WTC11 (cell line): ENCODE measurements around the gene WIZ. TPM values are rescaled to one million over a fixed set of nuclear protein-coding genes. Genes with fewer than 3 reads are reported as not detected.

Source experiments
- ATAC-seq: fragments of 200-7000 bp; cut with Tn5 transposase; 2 replicates; pipeline ENCODE4 v1.10.0; 2021; ENCODE audit warnings: mild to moderate bottlenecking, moderate library complexity
- CTCF ChIA-PET: fragments of 300-600 bp; sonication (Branson Sonifier 250); formaldehyde crosslinking; loops from one replicate; lab custom pipeline; 2021; ENCODE audit warnings: antibody characterized with exemption; lab: Charles Lee
- POLR2A ChIA-PET: fragments of 350-600 bp; sonication (Branson Sonifier 250); formaldehyde crosslinking; loops from one replicate; lab custom pipeline; 2021; ENCODE audit warnings: antibody characterized with exemption; lab: Charles Lee
- DNase-seq: peaks from one replicate; pipeline ENCODE4 v3.0.0; 2021; ENCODE audit warnings: low spot score
- H3K27ac Mint-ChIP-seq: 2 replicates; pipeline ENCODE4 v1.8.0; 2021; ENCODE audit warnings: mixed read lengths
- H3K27me3 Mint-ChIP-seq: 2 replicates; pipeline ENCODE4 v1.8.0; 2021; ENCODE audit warnings: low read depth, mild to moderate bottlenecking, moderate library complexity, mixed read lengths
- H3K36me3 Mint-ChIP-seq: 2 replicates; pipeline ENCODE4 v1.8.0; 2021; ENCODE audit warnings: mixed read lengths
- H3K4me1 Mint-ChIP-seq: 2 replicates; pipeline ENCODE4 v1.8.0; 2022; ENCODE audit warnings: mixed read lengths
- H3K4me3 Mint-ChIP-seq: 2 replicates; pipeline ENCODE4 v1.8.0; 2021; ENCODE audit warnings: mild to moderate bottlenecking, moderate library complexity, mixed read lengths
- H3K9me3 Mint-ChIP-seq: 2 replicates; pipeline ENCODE4 v1.8.0; 2021; ENCODE audit warnings: mixed read lengths
- ATF1 ChIP-seq: sonication (generic); formaldehyde crosslinking; IDR thresholded peaks from 2 replicates; pipeline ENCODE4 v1.8.1; 2023; ENCODE audit warnings: mild to moderate bottlenecking, moderate library complexity, missing genetic modification reagents
- CREM ChIP-seq: sonication (generic); formaldehyde crosslinking; IDR thresholded peaks from 2 replicates; pipeline ENCODE4 v1.8.1; 2022; ENCODE audit warnings: mild to moderate bottlenecking, missing genetic modification reagents, moderate library complexity
- EMX1 ChIP-seq: fragments of 250-450 bp; sonication (Bioruptor Pico); IDR thresholded peaks from 2 replicates; pipeline ENCODE4 v1.8.0; 2021; ENCODE audit warnings: mild to moderate bottlenecking
- JAZF1 ChIP-seq: fragments of 250-450 bp; sonication (Bioruptor Pico); IDR thresholded peaks from 2 replicates; pipeline ENCODE4 v1.9.0; 2021; ENCODE audit warnings: moderate library complexity, mild to moderate bottlenecking, inconsistent platforms
- MYBL2 ChIP-seq: sonication (generic); formaldehyde crosslinking; IDR thresholded peaks from 2 replicates; pipeline ENCODE4 v1.8.1; 2023; ENCODE audit warnings: mild to moderate bottlenecking, moderate library complexity, missing genetic modification reagents
- NFATC4 ChIP-seq: fragments of 250-450 bp; sonication (Bioruptor Pico); IDR thresholded peaks from 2 replicates; pipeline ENCODE4 v1.9.0; 2021; ENCODE audit warnings: mild to moderate bottlenecking
- NFYB ChIP-seq: sonication (generic); formaldehyde crosslinking; conservative IDR thresholded peaks from 2 replicates; pipeline ENCODE4 v1.8.0; 2022; ENCODE audit warnings: low read depth, missing genetic modification reagents
- NR2C2 ChIP-seq: sonication (generic); formaldehyde crosslinking; IDR thresholded peaks from 2 replicates; pipeline ENCODE4 v1.8.0; 2022; ENCODE audit warnings: mild to moderate bottlenecking, missing genetic modification reagents
- OVOL2 ChIP-seq: fragments of 250-450 bp; sonication (Bioruptor Pico); IDR thresholded peaks from 2 replicates; pipeline ENCODE4 v1.9.0; 2021; ENCODE audit warnings: mild to moderate bottlenecking, borderline replicate concordance
- SMAD3 ChIP-seq: sonication (generic); formaldehyde crosslinking; IDR thresholded peaks from 2 replicates; pipeline ENCODE4 v1.8.0; 2022; ENCODE audit warnings: missing genetic modification reagents, mild to moderate bottlenecking, borderline replicate concordance
- TEAD4 ChIP-seq: sonication (generic); formaldehyde crosslinking; IDR thresholded peaks from 2 replicates; pipeline ENCODE4 v1.8.0; 2022; ENCODE audit warnings: mild to moderate bottlenecking, missing genetic modification reagents
- ZNF219 ChIP-seq: sonication (generic); formaldehyde crosslinking; IDR thresholded peaks from 2 replicates; pipeline ENCODE4 v1.8.0; 2023; ENCODE audit warnings: missing genetic modification reagents, mild to moderate bottlenecking, borderline replicate concordance
- ZNF232 ChIP-seq: sonication (generic); formaldehyde crosslinking; IDR thresholded peaks from 2 replicates; pipeline ENCODE4 v1.8.0; 2022; ENCODE audit warnings: mild to moderate bottlenecking, missing genetic modification reagents
- ZNF263 ChIP-seq: sonication (generic); formaldehyde crosslinking; IDR thresholded peaks from 2 replicates; pipeline ENCODE4 v1.8.1; 2022; ENCODE audit warnings: low read depth, mild to moderate bottlenecking, moderate library complexity, missing genetic modification reagents
- ZNF671 ChIP-seq: fragments of 250-450 bp; sonication (Bioruptor Pico); IDR thresholded peaks from 2 replicates; pipeline ENCODE4 v1.8.0; 2021; ENCODE audit warnings: mild to moderate bottlenecking
- total RNA-seq: library from RNA; stranded (reverse); gene quantifications from 3 replicates; pipeline ENCODE4 v1.2.3, GENCODE V29; 2021
- TF ChIP-seq, protein P1 (sequence below): sonication (generic); formaldehyde crosslinking; IDR thresholded peaks from 2 replicates; pipeline ENCODE4 v1.8.1; 2023; ENCODE audit warnings: mild to moderate bottlenecking, missing genetic modification reagents, borderline replicate concordance
- TF ChIP-seq, protein P2 (sequence below): sonication (generic); formaldehyde crosslinking; IDR thresholded peaks from 2 replicates; pipeline ENCODE4 v1.8.0; 2022; ENCODE audit warnings: mild to moderate bottlenecking, missing genetic modification reagents
- TF ChIP-seq, protein P3 (sequence below): sonication (generic); formaldehyde crosslinking; IDR thresholded peaks from 2 replicates; pipeline ENCODE4 v1.8.0; 2022; ENCODE audit warnings: mild to moderate bottlenecking, missing genetic modification reagents
- TF ChIP-seq, protein P4 (sequence below): fragments of 250-450 bp; sonication (Bioruptor Pico); IDR thresholded peaks from 2 replicates; pipeline ENCODE4 v1.9.0; 2021; ENCODE audit warnings: moderate library complexity, mild to moderate bottlenecking, inconsistent platforms, borderline replicate concordance
- TF ChIP-seq, protein P5 (sequence below): fragments of 250-450 bp; sonication (Bioruptor Pico); IDR thresholded peaks from 2 replicates; pipeline ENCODE4 v1.9.0; 2021; ENCODE audit warnings: mild to moderate bottlenecking
- TF ChIP-seq, protein P6 (sequence below): sonication (generic); formaldehyde crosslinking; IDR thresholded peaks from 2 replicates; pipeline ENCODE4 v1.8.1; 2023; ENCODE audit warnings: mild to moderate bottlenecking, missing genetic modification reagents
- TF ChIP-seq, protein P7 (sequence below): sonication (generic); formaldehyde crosslinking; IDR thresholded peaks from 2 replicates; pipeline ENCODE4 v1.8.1; 2022; ENCODE audit warnings: mild to moderate bottlenecking, missing genetic modification reagents, moderate library complexity, borderline replicate concordance

Gene WIZ
- total RNA-seq, 1 experiment from 2014 or later, result 43.9 TPM

DNA sequence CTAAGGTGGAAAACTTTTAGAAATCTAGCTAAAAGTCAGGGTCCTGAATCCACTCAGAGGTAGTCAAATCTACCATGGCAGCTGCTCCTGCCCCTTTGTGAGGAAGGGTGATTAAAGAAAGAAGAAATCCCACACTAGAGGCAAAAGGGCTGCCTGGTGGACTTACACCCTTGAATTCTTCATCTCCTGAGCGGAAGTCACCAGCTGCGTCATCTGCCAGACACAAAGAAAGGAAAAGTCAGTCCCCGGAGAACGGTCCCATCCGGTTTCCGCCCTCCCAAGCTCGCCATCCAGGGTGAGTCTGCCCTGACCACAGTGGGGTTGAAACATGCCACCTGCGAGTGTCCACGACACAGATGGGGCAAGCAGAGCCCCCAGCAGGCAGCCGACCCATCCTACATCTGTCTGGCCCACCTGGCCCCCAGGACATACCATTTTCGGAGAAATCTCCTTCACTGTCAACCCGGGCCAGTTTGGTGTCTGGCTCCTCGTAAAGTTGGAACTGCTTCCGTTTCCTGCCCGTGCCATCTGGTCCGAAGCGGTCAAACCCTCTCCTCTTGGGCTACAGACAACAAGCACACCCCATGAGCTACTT, 77.9 kb downstream of the WIZ start (continued):
- TF ChIP-seq, protein P1, sequence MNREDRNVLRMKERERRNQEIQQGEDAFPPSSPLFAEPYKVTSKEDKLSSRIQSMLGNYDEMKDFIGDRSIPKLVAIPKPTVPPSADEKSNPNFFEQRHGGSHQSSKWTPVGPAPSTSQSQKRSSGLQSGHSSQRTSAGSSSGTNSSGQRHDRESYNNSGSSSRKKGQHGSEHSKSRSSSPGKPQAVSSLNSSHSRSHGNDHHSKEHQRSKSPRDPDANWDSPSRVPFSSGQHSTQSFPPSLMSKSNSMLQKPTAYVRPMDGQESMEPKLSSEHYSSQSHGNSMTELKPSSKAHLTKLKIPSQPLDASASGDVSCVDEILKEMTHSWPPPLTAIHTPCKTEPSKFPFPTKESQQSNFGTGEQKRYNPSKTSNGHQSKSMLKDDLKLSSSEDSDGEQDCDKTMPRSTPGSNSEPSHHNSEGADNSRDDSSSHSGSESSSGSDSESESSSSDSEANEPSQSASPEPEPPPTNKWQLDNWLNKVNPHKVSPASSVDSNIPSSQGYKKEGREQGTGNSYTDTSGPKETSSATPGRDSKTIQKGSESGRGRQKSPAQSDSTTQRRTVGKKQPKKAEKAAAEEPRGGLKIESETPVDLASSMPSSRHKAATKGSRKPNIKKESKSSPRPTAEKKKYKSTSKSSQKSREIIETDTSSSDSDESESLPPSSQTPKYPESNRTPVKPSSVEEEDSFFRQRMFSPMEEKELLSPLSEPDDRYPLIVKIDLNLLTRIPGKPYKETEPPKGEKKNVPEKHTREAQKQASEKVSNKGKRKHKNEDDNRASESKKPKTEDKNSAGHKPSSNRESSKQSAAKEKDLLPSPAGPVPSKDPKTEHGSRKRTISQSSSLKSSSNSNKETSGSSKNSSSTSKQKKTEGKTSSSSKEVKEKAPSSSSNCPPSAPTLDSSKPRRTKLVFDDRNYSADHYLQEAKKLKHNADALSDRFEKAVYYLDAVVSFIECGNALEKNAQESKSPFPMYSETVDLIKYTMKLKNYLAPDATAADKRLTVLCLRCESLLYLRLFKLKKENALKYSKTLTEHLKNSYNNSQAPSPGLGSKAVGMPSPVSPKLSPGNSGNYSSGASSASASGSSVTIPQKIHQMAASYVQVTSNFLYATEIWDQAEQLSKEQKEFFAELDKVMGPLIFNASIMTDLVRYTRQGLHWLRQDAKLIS (CRISPR knock-in tag), result no peak
- TF ChIP-seq, protein P2, sequence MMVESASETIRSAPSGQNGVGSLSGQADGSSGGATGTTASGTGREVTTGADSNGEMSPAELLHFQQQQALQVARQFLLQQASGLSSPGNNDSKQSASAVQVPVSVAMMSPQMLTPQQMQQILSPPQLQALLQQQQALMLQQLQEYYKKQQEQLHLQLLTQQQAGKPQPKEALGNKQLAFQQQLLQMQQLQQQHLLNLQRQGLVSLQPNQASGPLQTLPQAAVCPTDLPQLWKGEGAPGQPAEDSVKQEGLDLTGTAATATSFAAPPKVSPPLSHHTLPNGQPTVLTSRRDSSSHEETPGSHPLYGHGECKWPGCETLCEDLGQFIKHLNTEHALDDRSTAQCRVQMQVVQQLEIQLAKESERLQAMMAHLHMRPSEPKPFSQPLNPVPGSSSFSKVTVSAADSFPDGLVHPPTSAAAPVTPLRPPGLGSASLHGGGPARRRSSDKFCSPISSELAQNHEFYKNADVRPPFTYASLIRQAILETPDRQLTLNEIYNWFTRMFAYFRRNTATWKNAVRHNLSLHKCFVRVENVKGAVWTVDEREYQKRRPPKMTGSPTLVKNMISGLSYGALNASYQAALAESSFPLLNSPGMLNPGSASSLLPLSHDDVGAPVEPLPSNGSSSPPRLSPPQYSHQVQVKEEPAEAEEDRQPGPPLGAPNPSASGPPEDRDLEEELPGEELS (CRISPR knock-in tag), result no peak
- TF ChIP-seq ATF1, result no peak
- no peak for TF ChIP-seq ZNF232
- no peak for TF ChIP-seq MYBL2 (CRISPR knock-in tag)
- TF ChIP-seq NR2C2 (CRISPR knock-in tag), result no peak
- TF ChIP-seq SMAD3, result no peak
- TF ChIP-seq, protein P3, sequence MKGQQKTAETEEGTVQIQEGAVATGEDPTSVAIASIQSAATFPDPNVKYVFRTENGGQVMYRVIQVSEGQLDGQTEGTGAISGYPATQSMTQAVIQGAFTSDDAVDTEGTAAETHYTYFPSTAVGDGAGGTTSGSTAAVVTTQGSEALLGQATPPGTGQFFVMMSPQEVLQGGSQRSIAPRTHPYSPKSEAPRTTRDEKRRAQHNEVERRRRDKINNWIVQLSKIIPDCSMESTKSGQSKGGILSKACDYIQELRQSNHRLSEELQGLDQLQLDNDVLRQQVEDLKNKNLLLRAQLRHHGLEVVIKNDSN (CRISPR knock-in tag), result no peak

DNA sequence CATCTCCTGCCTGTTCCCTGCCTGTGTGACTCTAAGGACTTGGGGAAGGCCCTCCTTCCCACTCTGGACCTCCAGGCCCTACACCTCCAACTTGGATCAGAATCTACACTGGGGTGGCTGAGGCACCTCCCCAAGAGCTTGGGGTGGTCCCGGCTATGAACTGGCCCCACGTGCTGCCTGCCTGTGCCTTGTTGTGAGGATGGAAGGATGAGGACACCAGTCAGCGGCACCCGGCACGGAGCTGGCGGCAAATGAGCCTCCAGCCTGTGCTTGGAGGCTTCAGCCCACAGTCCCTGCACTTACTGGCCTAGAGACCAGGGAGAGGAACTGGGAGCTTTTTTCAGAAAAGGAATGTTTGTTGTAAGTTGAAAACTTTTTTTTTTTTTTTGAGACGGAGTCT, 78.6 kb downstream of the WIZ start:
- CTCF ChIA-PET, result no interaction called here
- peaks cover 61% of the 10 kb centered on the region for H3K36me3 Mint-ChIP-seq

More for the DNA sequence above, 78.6 kb downstream of the WIZ start:
- TF ChIP-seq NFATC4 (no peak), NR2C2 (CRISPR knock-in tag) (no peak), EMX1 (no peak), JAZF1 (CRISPR knock-in tag) (no peak), NFYB (CRISPR knock-in tag) (no peak), ZNF263 (CRISPR knock-in tag) (no peak), CREM (CRISPR knock-in tag) (no peak), TEAD4 (CRISPR knock-in tag) (no peak), ZNF671 (CRISPR knock-in tag) (no peak), OVOL2 (CRISPR knock-in tag) (no peak), ZNF219 (CRISPR knock-in tag) (no peak)
- TF ChIP-seq, protein P4, sequence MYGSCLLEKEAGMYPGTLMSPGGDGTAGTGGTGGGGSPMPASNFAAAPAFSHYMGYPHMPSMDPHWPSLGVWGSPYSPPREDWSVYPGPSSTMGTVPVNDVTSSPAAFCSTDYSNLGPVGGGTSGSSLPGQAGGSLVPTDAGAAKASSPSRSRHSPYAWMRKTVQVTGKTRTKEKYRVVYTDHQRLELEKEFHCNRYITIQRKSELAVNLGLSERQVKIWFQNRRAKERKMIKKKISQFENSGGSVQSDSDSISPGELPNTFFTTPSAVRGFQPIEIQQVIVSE (CRISPR knock-in tag), result no peak
- TF ChIP-seq, protein P5, sequence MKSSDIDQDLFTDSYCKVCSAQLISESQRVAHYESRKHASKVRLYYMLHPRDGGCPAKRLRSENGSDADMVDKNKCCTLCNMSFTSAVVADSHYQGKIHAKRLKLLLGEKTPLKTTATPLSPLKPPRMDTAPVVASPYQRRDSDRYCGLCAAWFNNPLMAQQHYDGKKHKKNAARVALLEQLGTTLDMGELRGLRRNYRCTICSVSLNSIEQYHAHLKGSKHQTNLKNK, result no peak
- TF ChIP-seq, protein P6, sequence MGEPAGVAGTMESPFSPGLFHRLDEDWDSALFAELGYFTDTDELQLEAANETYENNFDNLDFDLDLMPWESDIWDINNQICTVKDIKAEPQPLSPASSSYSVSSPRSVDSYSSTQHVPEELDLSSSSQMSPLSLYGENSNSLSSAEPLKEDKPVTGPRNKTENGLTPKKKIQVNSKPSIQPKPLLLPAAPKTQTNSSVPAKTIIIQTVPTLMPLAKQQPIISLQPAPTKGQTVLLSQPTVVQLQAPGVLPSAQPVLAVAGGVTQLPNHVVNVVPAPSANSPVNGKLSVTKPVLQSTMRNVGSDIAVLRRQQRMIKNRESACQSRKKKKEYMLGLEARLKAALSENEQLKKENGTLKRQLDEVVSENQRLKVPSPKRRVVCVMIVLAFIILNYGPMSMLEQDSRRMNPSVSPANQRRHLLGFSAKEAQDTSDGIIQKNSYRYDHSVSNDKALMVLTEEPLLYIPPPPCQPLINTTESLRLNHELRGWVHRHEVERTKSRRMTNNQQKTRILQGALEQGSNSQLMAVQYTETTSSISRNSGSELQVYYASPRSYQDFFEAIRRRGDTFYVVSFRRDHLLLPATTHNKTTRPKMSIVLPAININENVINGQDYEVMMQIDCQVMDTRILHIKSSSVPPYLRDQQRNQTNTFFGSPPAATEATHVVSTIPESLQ (CRISPR knock-in tag), result no peak
- TF ChIP-seq, protein P7, sequence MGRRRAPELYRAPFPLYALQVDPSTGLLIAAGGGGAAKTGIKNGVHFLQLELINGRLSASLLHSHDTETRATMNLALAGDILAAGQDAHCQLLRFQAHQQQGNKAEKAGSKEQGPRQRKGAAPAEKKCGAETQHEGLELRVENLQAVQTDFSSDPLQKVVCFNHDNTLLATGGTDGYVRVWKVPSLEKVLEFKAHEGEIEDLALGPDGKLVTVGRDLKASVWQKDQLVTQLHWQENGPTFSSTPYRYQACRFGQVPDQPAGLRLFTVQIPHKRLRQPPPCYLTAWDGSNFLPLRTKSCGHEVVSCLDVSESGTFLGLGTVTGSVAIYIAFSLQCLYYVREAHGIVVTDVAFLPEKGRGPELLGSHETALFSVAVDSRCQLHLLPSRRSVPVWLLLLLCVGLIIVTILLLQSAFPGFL (CRISPR knock-in tag), result no peak
- TF ChIP-seq, protein P3 (CRISPR knock-in tag), result no peak
- Mint-ChIP-seq H3K4me3 (no peak overlapping the region), H3K4me1 (no peaks in the 10 kb centered on the region), H3K27me3 (no peaks in the 10 kb centered on the region), H3K27ac (no peak overlapping the region), H3K9me3 (no peaks in the 10 kb centered on the region)
- DNase-seq, result no peak
- POLR2A ChIA-PET, result interaction anchor here (1.2 kb wide), 1 partner anchor 48 kb away, joined by 3 read pairs; no protein-coding TSS in a partner anchor
- ATAC-seq, result no peak
